Measurements from ENCODE around the gene KCNH2.
"Not testable (repeated sequence)": the region's sequence is repeated elsewhere in the genome, so short reads cannot be mapped to it uniquely, and the experiment has no call there.

The KCNH2 gene

GRCh38 chr7:150910996-150911422, 67.1 kb downstream of the KCNH2 start:
- ATAC-seq (replicated peaks) = no peak
- H3K27ac Mint-ChIP-seq = no peak overlapping the region
- DNase-seq = no peak
- H3K27me3 Mint-ChIP-seq = peaks cover 36 to 45% of the 10 kb centered on the region in 2 donors
- H3K4me3 Mint-ChIP-seq = no peak overlapping the region
- H3K36me3 Mint-ChIP-seq = no peaks in the 10 kb centered on the region
- no peaks in the 10 kb centered on the region for H3K9me3 Mint-ChIP-seq
- H3K4me1 Mint-ChIP-seq = no peaks in the 10 kb centered on the region

GRCh38 chr7:150910305-150910995, 67.7 kb downstream of the KCNH2 start:
- not testable (repeated sequence) for ATAC-seq (replicated peaks); H3K4me3 Mint-ChIP-seq; H3K36me3 Mint-ChIP-seq; H3K27ac Mint-ChIP-seq; DNase-seq; H3K9me3 Mint-ChIP-seq; H3K4me1 Mint-ChIP-seq
- H3K27me3 Mint-ChIP-seq = peaks cover 35 to 45% of the 10 kb centered on the region in 2 donors

GRCh38 chr7:150909200-150909995, 68.7 kb downstream of the KCNH2 start:
- H3K27ac Mint-ChIP-seq = no peak overlapping the region
- ATAC-seq (replicated peaks) (no peak), DNase-seq (no peak)
- no peaks in the 10 kb centered on the region for H3K36me3 Mint-ChIP-seq
- H3K4me1 Mint-ChIP-seq = no peaks in the 10 kb centered on the region
- peaks cover 37 to 47% of the 10 kb centered on the region in 2 donors for H3K27me3 Mint-ChIP-seq
- no peaks in the 10 kb centered on the region for H3K9me3 Mint-ChIP-seq
- no peak overlapping the region for H3K4me3 Mint-ChIP-seq

- no peak overlapping the region for H3K4me3 Mint-ChIP-seq
- H3K9me3 Mint-ChIP-seq = no peaks in the 10 kb centered on the region
- DNase-seq (no peak), ATAC-seq (replicated peaks) (no peak)
- H3K27ac Mint-ChIP-seq = no peak overlapping the region
- H3K4me1 Mint-ChIP-seq = peaks cover 3 to 6% of the 10 kb centered on the region in 2 donors
- H3K27me3 Mint-ChIP-seq = peaks cover 48 to 51% of the 10 kb centered on the region in 2 donors
- H3K36me3 Mint-ChIP-seq = no peaks in the 10 kb centered on the region
These were observed 69.9 kb downstream of the KCNH2 start for GRCh38 chr7:150908173-150908572.

DNA sequence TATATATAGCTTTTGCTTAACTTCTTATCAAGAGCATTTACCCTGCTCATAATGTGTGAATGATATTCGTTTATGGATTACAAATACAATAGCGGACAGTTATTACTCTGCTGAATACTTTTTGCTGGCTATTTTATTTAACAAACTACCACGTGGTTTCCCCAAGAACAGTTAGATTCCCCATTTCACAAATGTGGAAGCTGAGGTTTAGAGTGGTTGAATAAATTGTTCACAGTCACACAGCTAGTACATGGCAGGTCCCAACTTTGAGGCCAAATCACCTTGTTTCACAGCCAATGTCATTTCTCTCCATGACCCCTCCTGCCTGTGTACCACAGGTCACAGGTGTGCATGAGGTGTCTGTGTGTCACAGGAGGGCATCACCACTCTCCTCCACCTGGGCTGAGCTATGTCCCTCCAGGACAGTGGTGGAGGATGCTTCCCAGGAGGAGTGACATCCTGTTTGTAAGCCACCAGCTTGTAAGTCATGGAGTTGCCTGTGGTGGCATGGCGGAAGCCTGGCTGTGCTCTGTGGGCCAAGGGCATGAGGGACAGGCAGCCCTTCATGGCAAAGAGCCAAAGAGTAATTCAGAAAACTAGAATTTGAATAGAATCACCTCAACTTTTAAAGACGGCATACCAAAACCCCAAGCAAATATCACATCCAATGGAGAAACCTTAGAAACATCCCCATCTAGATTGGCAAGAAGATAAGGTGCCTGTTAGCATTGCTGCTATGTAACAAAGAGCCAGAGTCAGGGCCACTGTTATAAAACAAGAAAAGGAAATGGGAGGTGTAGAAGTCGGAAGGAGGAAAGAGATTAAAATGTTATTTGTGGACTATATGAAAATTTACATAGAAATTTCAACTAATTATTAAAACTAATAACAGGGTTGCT, 73.9 kb downstream of the KCNH2 start:
- DNase-seq (no peak), ATAC-seq (replicated peaks) (no peak)
- Mint-ChIP-seq H3K4me1 (peaks cover 6 to 7% of the 10 kb centered on the region in 2 donors), H3K9me3 (no peaks in the 10 kb centered on the region), H3K4me3 (no peak overlapping the region), H3K36me3 (no peaks in the 10 kb centered on the region), H3K27ac (no peak overlapping the region), H3K27me3 (peaks cover 60 to 72% of the 10 kb centered on the region in 2 donors)

DNA sequence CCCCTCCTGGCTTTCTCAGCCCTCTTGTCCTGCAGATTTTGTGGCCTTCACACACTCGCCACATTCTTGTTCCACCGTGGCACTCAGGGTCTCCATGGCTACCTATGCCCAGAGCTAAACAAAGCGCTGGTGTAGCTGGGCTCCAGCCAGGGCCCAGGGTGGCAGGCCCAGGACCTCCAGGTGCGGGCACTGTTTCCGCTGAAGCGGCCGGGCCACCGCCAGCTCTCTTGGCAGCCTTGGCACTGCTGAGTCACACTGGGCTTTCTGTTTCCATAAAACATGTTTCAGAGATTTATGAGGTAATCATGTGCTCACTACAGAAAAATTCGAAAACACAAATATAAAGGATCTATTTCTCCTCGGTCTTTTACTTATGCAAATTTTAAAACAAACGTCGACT, 74.5 kb downstream of the KCNH2 start:
- peak; percentile 59 for ATAC-seq (replicated peaks)
- Mint-ChIP-seq H3K9me3 (no peaks in the 10 kb centered on the region), H3K27me3 (peaks cover 66 to 74% of the 10 kb centered on the region in 2 donors), H3K4me1 (peaks cover 8 to 11% of the 10 kb centered on the region in 2 donors), H3K4me3 (no peak overlapping the region), H3K36me3 (no peaks in the 10 kb centered on the region), H3K27ac (no peak overlapping the region)
- no peak for DNase-seq

- no peak for ATAC-seq (replicated peaks)
- no peak overlapping the region for H3K4me3 Mint-ChIP-seq
- no peak for DNase-seq
- H3K27ac Mint-ChIP-seq = no peak overlapping the region
- H3K4me1 Mint-ChIP-seq = peaks cover 16 to 24% of the 10 kb centered on the region in 2 donors
- H3K27me3 Mint-ChIP-seq = peaks cover 72 to 78% of the 10 kb centered on the region in 2 donors
- no peaks in the 10 kb centered on the region for H3K36me3 Mint-ChIP-seq
- no peaks in the 10 kb centered on the region for H3K9me3 Mint-ChIP-seq
These were observed 75.8 kb downstream of the KCNH2 start for GRCh38 chr7:150902078-150903033.

DNA sequence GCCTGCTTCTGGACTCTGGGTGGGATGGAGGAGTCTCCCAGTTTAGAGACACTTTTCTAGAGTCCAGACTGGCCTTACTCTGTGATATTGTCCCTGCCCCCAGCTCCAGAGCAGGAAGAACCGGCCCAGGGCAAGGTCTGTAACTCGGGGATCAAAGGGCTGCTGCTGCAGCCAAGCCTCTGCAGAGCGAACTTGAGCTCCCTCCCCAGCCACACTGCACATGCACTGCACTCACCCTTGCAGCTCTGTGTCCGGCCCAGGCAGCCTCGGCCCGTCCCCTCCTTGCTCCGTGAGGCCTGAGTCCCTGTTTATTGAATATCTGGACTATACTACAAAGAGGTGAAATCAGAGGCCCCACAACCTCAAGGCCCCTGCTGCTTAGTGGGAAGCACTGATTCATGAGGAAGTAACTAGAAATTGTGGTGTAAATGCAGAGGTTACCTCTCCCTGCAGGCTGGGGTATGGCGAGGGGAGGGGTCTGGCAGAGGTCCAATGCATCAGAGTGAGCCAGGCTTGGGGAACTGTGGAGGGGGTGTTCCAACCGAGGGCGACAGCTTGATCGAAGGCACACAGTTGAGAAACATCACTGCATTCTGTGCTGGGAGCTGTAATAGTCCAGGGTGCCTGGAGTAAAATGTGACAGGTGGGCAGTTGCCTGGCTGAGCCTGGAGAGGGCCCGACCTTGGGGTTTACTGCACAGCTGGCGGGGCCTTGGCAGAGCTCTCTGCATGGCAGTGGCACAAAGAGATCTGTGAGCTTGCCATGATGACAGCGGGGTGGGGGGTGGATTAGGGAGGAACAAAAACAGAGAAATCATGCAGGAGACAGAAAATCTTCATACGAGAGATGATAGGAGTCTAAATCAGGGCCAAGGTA, 76.7 kb downstream of the KCNH2 start:
- no peaks in the 10 kb centered on the region for H3K36me3 Mint-ChIP-seq
- peaks cover 19 to 28% of the 10 kb centered on the region in 2 donors for H3K4me1 Mint-ChIP-seq
- H3K27ac Mint-ChIP-seq = no peak overlapping the region
- no peaks in the 10 kb centered on the region for H3K9me3 Mint-ChIP-seq
- DNase-seq (no peak), ATAC-seq (replicated peaks) (no peak)
- no peak overlapping the region for H3K4me3 Mint-ChIP-seq
- peaks cover 69 to 81% of the 10 kb centered on the region in 2 donors for H3K27me3 Mint-ChIP-seq

- H3K36me3 Mint-ChIP-seq = no peaks in the 10 kb centered on the region
- no peaks in the 10 kb centered on the region for H3K9me3 Mint-ChIP-seq
- ATAC-seq (replicated peaks) (no peak), DNase-seq (no peak)
- no peak overlapping the region for H3K4me3 Mint-ChIP-seq
- peaks cover 22 to 28% of the 10 kb centered on the region in 2 donors for H3K4me1 Mint-ChIP-seq
- H3K27me3 Mint-ChIP-seq = peaks cover 71 to 81% of the 10 kb centered on the region in 2 donors
- no peak overlapping the region for H3K27ac Mint-ChIP-seq
These were observed 77.4 kb downstream of the KCNH2 start for GRCh38 chr7:150900675-150901074.

GRCh38 chr7:150898475-150899011, 79.6 kb downstream of the KCNH2 start:
- ATAC-seq (replicated peaks) (peak; percentile 82), DNase-seq (peak; percentile 52)
- Mint-ChIP-seq H3K9me3 (peaks cover 4 to 6% of the 10 kb centered on the region in 2 donors), H3K4me1 (peaks cover 22 to 25% of the 10 kb centered on the region in 2 donors), H3K27ac (no peak overlapping the region), H3K36me3 (no peaks in the 10 kb centered on the region), H3K27me3 (peaks cover 61 to 69% of the 10 kb centered on the region in 2 donors), H3K4me3 (no peak overlapping the region)

DNA sequence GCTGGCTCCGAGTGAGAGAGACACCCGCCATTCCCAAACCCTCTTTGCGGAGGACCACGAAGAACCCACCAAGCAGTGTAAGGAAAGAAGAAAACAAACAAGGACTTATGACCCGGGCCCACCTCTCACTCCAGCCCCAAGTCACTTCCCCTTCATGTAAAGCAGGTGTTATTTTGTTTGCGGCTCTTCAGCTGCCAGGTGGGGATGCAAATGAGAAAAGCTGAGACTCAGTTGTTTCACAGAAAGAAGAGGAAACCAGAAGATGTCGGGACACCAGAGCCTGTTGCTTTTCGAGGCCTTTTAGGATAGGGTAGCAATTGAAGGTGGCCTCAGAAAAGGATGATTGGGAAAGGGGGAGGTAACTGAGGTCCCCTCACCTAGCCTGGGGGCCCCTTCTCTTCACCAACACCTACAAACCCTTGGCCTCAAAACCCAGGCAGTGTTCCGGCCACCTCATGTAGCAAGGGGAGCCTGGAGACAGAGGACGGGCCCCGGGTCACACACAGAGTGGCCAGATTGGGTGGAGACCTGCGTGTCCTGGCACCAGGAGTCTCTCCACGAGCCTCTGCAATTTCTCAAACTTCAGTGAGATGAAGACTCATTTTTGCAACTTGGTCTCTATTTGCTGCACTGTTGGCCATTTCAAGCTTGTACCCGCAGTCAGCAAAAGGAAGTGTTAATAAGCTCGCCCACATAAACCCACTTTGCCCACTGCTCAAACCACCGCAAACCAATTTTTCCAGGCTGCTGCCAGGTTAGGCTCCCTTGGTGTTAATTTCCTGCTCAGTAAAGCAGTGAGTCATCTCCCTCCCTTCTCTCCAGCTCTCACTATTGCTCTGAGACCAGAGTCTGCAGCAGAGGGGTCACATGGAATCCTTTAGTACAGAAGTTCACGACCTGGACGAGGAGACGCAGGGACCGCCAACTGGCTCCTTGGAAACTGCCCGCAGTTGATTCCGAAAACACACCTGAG, 80.3 kb downstream of the KCNH2 start:
- H3K27me3 Mint-ChIP-seq = peaks cover 55 to 62% of the 10 kb centered on the region in 2 donors
- no peak overlapping the region for H3K4me3 Mint-ChIP-seq
- no peak for DNase-seq
- no peak overlapping the region for H3K27ac Mint-ChIP-seq
- H3K9me3 Mint-ChIP-seq = peaks cover 4 to 9% of the 10 kb centered on the region in 2 donors
- peaks cover 19 to 21% of the 10 kb centered on the region in 2 donors for H3K4me1 Mint-ChIP-seq
- ATAC-seq (replicated peaks) = peak; percentile 61 to 73
- peaks cover 0 to 4% of the 10 kb centered on the region in 2 donors for H3K36me3 Mint-ChIP-seq
